ENCODE measurements around the gene TMEM183A. TPM values are rescaled to one million over a fixed set of nuclear protein-coding genes. Genes with fewer than 3 reads are reported as not detected.

TMEM183A gene
- total and polyA plus RNA-seq, 9 of the 15 experiments (the other 6 are each of a cell fraction or from before 2014, with no cell fraction given): 23.4 to 190 (median 124) TPM

- TF ChIP-seq PPARD (CRISPR knock-in tag; IDR thresholded peaks at IDR 0.05) (no peak), CCNT2 (IDR thresholded peaks at IDR 0.05; ENCODE audit: borderline replicate concordance, extremely low read depth, insufficient read length, low read depth, low read length) (peak; percentile 94), ETS2 (tag; IDR thresholded peaks at IDR 0.05; ENCODE audit: borderline replicate concordance, poor library complexity, severe bottlenecking) (no peak), SNIP1 (IDR thresholded peaks at IDR 0.05; ENCODE audit: low read depth) (no peak), ZNF766 (CRISPR knock-in tag; conservative IDR thresholded peaks at IDR 0.05) (peak; percentile 92), ZNF586 (CRISPR knock-in tag; conservative IDR thresholded peaks at IDR 0.05) (no peak; the same call in 1 of the 2 replicates), ZNF436 (CRISPR knock-in tag; IDR thresholded peaks at IDR 0.05) (no peak), ZZZ3 (IDR thresholded peaks at IDR 0.05) (no peak), ARID1B (IDR thresholded peaks at IDR 0.05) (peak; percentile 46; the same call in 1 of the 2 replicates), TOE1 (IDR thresholded peaks at IDR 0.05; ENCODE audit: borderline replicate concordance) (peak; percentile 89; the same call in 1 of the 2 replicates), TOE1 (CRISPR knock-in tag; IDR thresholded peaks at IDR 0.05; ENCODE audit: borderline replicate concordance, low read depth) (no peak), SMARCA4 (IDR thresholded peaks at IDR 0.05) (no peak), ZNF280B (CRISPR knock-in tag; IDR thresholded peaks at IDR 0.05) (no peak), ZBTB1 (CRISPR knock-in tag; IDR thresholded peaks at IDR 0.05; ENCODE audit: borderline replicate concordance, low read depth) (no peak), ZNF431 (CRISPR knock-in tag; IDR thresholded peaks at IDR 0.05) (peak; percentile 82), ZNF23 (CRISPR knock-in tag; IDR thresholded peaks at IDR 0.05) (0 out of 2 replicates have a peak, but pooled peaks have one; percentile 41), ZNF785 (CRISPR knock-in tag; IDR thresholded peaks at IDR 0.05) (no peak), SMAD4 (CRISPR knock-in tag; conservative IDR thresholded peaks at IDR 0.05) (peak; percentile 96), RBM34 (IDR thresholded peaks at IDR 0.05; ENCODE audit: borderline replicate concordance, insufficient read depth, low read length) (no peak), ZFP1 (CRISPR knock-in tag; IDR thresholded peaks at IDR 0.05) (peak; percentile 62; the same call in 1 of the 2 replicates), TEAD2 (tag; IDR thresholded peaks at IDR 0.05) (0 out of 2 replicates have a peak, but pooled peaks have one; percentile 58), GTF3C2 (IDR thresholded peaks at IDR 0.05; ENCODE audit: borderline replicate concordance, extremely low read depth, insufficient read length) (no peak), ZC3H4 (CRISPR knock-in tag; IDR thresholded peaks at IDR 0.05; ENCODE audit: borderline replicate concordance) (no peak), CBFB (CRISPR knock-in tag; IDR thresholded peaks at IDR 0.05) (no peak), LEF1 (IDR thresholded peaks at IDR 0.05) (peak; percentile 75), GATAD2B (IDR thresholded peaks at IDR 0.05; ENCODE audit: borderline replicate concordance) (0 out of 2 replicates have a peak, but pooled peaks have one; percentile 30)
These were observed 19.0 kb downstream of the TMEM183A start, which contains the start of gene PPFIA4 (continued) for GRCh38 chr1:203026031-203026665.
